ENCODE results near the gene UBASH3A. TPM values are rescaled to one million over a fixed set of nuclear protein-coding genes. Genes with fewer than 3 reads are reported as not detected.

The UBASH3A gene
- total and polyA plus RNA-seq, 2 donors (not counting 1 experiment from before 2014, with no cell fraction given), result not detected

DNA sequence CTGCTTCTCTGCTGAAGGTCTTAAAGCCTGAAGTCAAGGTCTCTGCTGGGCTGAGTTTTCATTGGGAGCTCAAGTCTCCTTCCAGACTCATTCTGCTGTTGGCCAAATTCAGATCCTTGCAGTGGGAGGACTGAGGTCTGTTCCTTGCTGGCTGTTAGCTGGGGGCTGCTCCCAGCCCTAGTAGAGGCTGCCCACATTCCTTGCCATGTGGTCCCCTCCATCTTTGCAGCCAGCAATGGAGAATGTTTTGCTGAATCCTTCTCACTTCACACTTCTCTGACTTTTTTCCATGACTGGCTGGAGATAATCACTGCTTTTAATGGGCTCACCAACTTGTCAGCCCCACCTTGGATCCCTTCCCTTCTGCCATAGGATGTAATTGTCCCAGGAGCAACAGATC is 33.2 kb downstream of the UBASH3A start:
- no peaks in the 10 kb centered on the region for H3K79me2 ChIP-seq (ENCODE audit: control insufficient read depth, insufficient read depth, low read length)
- no peaks in the 10 kb centered on the region for H3K4me1 ChIP-seq (ENCODE audit: control insufficient read depth, extremely low read depth, insufficient read depth, low read length)
- no peak for TF ChIP-seq EZH2 (IDR thresholded peaks at IDR 0.05; ENCODE audit: low read length, missing control alignments)
- TF ChIP-seq, protein P1, sequence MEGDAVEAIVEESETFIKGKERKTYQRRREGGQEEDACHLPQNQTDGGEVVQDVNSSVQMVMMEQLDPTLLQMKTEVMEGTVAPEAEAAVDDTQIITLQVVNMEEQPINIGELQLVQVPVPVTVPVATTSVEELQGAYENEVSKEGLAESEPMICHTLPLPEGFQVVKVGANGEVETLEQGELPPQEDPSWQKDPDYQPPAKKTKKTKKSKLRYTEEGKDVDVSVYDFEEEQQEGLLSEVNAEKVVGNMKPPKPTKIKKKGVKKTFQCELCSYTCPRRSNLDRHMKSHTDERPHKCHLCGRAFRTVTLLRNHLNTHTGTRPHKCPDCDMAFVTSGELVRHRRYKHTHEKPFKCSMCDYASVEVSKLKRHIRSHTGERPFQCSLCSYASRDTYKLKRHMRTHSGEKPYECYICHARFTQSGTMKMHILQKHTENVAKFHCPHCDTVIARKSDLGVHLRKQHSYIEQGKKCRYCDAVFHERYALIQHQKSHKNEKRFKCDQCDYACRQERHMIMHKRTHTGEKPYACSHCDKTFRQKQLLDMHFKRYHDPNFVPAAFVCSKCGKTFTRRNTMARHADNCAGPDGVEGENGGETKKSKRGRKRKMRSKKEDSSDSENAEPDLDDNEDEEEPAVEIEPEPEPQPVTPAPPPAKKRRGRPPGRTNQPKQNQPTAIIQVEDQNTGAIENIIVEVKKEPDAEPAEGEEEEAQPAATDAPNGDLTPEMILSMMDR (conservative IDR thresholded peaks at IDR 0.05 in 1 of 2, IDR thresholded peaks at IDR 0.05 in 1 of 2; ENCODE audit: low read depth in 1 of 2, low read length in 2 of 2), result no peak
- H3K36me3 ChIP-seq (ENCODE audit: control insufficient read depth, insufficient read depth, low read length), result no peaks in the 10 kb centered on the region
- H3K4me2 ChIP-seq (ENCODE audit: extremely low read depth, insufficient read depth, low read length), result no peak overlapping the region
- DNase-seq (ENCODE audit: low read depth in 2 of 2), result no peak
- H3K9ac ChIP-seq (ENCODE audit: insufficient read depth, low read length), result no peak overlapping the region
- H3K4me3 ChIP-seq (replicated peaks in 1 of 4; ENCODE audit: control extremely low read depth in 1 of 4, insufficient read depth in 1 of 4, low read depth in 3 of 4, low read length in 4 of 4), result no peak overlapping the region
- H2AFZ ChIP-seq (ENCODE audit: low read length), result no peak overlapping the region
- no peak overlapping the region for H3K27ac ChIP-seq (ENCODE audit: insufficient read depth, low read length)
- no peaks in the 10 kb centered on the region for H4K20me1 ChIP-seq (ENCODE audit: control insufficient read depth, extremely low read depth, insufficient read depth, low read length)
- no peaks in the 10 kb centered on the region for H3K27me3 ChIP-seq (ENCODE audit: control insufficient read depth, insufficient read depth, low read length)
- H3K9me3 ChIP-seq (ENCODE audit: control insufficient read depth, insufficient read depth, low read depth, low read length), result no peaks in the 10 kb centered on the region

DNA sequence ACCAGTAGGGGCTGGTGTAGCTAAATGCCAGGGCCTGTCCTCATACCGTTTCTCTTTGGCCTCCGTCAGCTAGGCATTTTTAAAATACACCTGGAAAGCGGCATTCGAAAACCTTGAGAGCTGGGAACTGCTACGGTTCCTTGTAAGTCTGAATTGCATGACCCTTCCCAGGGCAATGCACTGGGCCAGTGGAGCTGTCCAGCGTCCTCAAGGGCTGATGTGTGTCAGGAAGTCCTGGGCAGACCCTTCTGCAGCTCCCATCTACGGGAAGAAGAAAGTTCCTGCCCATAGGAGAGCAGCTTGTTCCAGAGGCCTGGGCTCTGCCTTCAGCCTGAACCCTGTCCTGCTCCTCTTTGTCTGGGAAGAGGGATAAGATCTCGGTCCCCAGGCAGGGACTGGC is 34.1 kb downstream of the UBASH3A start:
- Histone ChIP-seq H3K4me1 (ENCODE audit: control insufficient read depth, extremely low read depth, insufficient read depth, low read length) (no peaks in the 10 kb centered on the region), H3K27me3 (ENCODE audit: control insufficient read depth, insufficient read depth, low read length) (no peaks in the 10 kb centered on the region), H3K9ac (ENCODE audit: insufficient read depth, low read length) (no peak overlapping the region), H2AFZ (ENCODE audit: low read length) (no peak overlapping the region), H3K79me2 (ENCODE audit: control insufficient read depth, insufficient read depth, low read length) (no peaks in the 10 kb centered on the region), H3K27ac (ENCODE audit: insufficient read depth, low read length) (no peak overlapping the region), H3K4me2 (ENCODE audit: extremely low read depth, insufficient read depth, low read length) (no peak overlapping the region), H3K36me3 (ENCODE audit: control insufficient read depth, insufficient read depth, low read length) (no peaks in the 10 kb centered on the region), H3K9me3 (ENCODE audit: control insufficient read depth, insufficient read depth, low read depth, low read length) (no peaks in the 10 kb centered on the region), H3K4me3 (replicated peaks in 1 of 4; ENCODE audit: control extremely low read depth in 1 of 4, insufficient read depth in 1 of 4, low read depth in 3 of 4, low read length in 4 of 4) (no peak overlapping the region), H4K20me1 (ENCODE audit: control insufficient read depth, extremely low read depth, insufficient read depth, low read length) (no peaks in the 10 kb centered on the region)
- DNase-seq (ENCODE audit: low read depth in 2 of 2), result no peak
- no peak for TF ChIP-seq EZH2 (IDR thresholded peaks at IDR 0.05; ENCODE audit: low read length, missing control alignments)
- TF ChIP-seq, protein P1 (conservative IDR thresholded peaks at IDR 0.05 in 1 of 2, IDR thresholded peaks at IDR 0.05 in 1 of 2; ENCODE audit: low read depth in 1 of 2, low read length in 2 of 2), result no peak

DNA sequence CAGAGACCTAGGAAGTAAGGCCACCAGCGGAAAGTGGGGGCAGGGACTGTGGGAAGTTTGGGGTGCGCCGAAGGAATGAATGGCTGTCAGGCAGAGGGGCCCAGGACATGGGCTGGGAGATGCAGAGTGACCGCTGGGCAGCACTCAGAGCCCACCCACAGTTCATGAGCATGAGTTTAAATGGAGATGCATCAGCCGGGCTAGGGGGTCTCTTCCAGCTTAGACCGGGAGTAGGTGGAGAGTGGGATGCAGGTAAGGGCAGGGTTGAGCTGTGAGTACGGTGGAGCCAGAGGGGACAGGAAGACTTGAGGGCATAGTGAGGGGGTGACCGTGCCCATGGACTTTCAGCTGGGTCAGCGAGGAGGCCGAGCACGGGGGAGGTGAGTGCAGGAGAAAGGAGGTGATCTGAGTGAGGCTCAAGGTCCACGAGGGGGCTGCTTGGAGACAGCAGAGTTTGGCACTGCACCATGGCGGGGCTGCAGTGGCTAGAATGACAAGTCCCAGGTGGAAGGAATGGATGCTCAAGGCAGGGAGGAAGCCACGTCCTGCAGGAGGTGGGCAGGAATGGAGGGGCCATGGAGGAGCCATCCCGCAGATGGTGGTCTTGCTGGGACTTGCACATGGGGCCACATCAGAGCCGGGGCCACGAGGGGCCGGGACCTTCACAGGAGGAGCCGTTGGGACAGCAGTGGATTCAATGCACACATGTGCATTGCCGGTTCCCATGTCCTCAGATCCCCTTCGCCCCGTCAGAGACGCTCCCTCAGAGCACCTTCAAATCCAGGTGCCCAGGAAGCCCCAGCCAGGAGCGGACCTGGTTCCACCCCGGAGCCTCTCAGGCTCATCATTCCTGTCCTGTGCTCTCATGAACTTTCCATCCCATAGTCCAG is 34.9 kb downstream of the UBASH3A start:
- H2AFZ ChIP-seq (ENCODE audit: low read length), result no peak overlapping the region
- H3K36me3 ChIP-seq (ENCODE audit: control insufficient read depth, insufficient read depth, low read length), result no peaks in the 10 kb centered on the region
- no peak overlapping the region for H3K4me3 ChIP-seq (replicated peaks in 1 of 4; ENCODE audit: control extremely low read depth in 1 of 4, insufficient read depth in 1 of 4, low read depth in 3 of 4, low read length in 4 of 4)
- DNase-seq (ENCODE audit: low read depth in 2 of 2), result no peak
- no peaks in the 10 kb centered on the region for H3K79me2 ChIP-seq (ENCODE audit: control insufficient read depth, insufficient read depth, low read length)
- no peak overlapping the region for H3K27ac ChIP-seq (ENCODE audit: insufficient read depth, low read length)
- no peak for TF ChIP-seq EZH2 (IDR thresholded peaks at IDR 0.05; ENCODE audit: low read length, missing control alignments)
- TF ChIP-seq, protein P1 (conservative IDR thresholded peaks at IDR 0.05 in 1 of 2, IDR thresholded peaks at IDR 0.05 in 1 of 2; ENCODE audit: low read depth in 1 of 2, low read length in 2 of 2), result no peak
- H3K27me3 ChIP-seq (ENCODE audit: control insufficient read depth, insufficient read depth, low read length), result no peaks in the 10 kb centered on the region
- no peaks in the 10 kb centered on the region for H3K9me3 ChIP-seq (ENCODE audit: control insufficient read depth, insufficient read depth, low read depth, low read length)
- H3K4me1 ChIP-seq (ENCODE audit: control insufficient read depth, extremely low read depth, insufficient read depth, low read length), result no peaks in the 10 kb centered on the region
- no peak overlapping the region for H3K9ac ChIP-seq (ENCODE audit: insufficient read depth, low read length)
- no peak overlapping the region for H3K4me2 ChIP-seq (ENCODE audit: extremely low read depth, insufficient read depth, low read length)
- no peaks in the 10 kb centered on the region for H4K20me1 ChIP-seq (ENCODE audit: control insufficient read depth, extremely low read depth, insufficient read depth, low read length)
